Activated gamma-delta T cell treated with Interleukin-2 at 50 U/mL for 16 hours (primary cell): ENCODE data around the gene HNRNPC.

ENCODE experiments used
- DNase-seq: peaks from one replicate; pipeline ENCODE4 v3.0.0-alpha.2; 2020

Gene HNRNPC

DNA sequence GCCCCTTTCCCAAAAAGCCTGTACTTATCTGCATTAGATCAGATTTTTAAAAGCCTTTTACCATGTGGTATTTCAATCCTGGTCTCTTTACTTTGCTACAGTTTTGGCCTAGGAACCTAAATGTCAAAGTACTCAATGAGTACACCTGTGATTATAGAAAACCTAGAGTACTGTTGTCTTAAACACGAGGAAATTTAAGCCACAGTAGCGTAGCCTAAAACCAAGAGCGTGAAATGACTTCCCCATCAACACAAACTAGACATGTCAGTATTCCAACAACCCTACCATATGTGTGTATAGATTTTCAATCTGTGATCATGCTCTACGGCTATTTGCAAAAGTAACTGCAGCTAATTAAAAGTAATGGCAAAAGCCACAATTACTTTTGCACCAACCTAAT lies 60.7 kb downstream of the HNRNPC start:
- DNase-seq = no peak

DNA sequence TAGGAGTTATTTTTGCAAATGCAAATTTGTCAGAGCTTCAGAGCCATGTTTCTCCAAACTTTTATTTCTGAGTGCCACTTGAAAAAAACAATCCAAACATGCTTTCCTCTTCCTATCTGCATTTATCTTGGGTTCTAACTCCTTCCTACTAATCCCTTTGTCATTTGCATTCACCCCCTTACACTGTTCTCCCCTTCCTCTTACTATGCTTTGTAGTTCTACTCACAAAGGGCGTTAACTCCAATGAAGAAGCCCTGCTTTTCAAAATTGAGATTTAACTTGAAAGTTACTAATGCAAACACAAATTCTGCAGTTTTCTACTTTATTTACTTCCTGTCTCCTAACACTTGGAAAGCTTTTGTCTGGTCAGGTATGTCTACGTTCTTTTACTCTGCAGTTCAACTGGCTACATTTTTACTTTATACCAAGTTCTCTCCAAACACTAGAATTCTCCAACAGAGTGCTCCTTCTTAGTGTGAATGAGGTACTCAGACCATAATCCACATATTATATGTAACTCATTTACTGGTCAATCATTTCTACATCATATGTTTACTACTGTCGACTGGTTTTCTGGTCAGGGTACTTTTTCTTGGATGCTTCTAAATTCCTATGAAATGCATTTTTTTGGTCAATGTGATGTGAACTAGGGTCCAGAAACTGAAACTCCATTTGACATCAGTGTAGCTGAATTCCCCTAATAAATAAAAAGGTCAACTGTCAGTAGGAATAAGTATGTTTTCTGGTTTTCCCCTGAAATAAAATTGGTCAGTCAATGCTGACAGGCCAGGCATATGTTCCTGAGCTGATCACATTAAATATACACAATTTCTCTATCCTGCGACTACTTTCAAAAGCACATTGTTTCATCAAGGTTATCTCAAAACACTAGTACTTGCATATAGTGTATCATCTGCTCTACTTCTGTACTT lies 62.2 kb downstream of the HNRNPC start:
- DNase-seq = no peak

- DNase-seq = no peak
Measured at GRCh38 chr14:21205678-21206581, 63.3 kb downstream of the HNRNPC start.

DNA sequence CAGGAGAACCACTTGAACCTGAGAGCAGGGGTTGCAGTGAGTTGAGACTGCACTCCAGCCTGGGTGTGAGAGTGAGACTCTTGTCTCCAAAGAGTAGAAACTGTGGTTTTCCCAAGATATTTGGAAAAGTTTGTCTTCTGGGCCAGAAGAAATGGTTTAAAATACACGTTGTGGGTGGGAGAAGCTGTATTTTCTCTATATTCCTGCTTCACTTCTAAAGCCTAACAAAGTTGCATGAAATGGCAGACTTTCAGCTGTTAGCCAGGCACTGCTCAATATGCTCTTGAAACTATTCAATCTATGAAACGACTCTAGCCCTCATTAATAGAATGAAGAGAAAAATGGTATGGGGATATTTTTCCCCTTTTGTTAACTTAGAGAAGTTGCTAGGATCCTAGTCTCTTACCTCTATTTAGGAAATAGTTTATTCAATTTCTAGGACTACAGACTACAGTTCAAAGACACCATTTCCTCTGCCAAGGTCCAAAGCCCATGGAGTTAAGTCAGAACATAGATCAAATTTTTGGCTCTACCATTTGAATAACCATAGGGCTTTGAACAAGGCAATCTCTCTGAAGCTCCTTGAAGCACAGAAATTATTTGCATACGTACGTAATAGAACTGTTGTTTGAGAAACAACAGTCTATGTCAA lies 64.1 kb downstream of the HNRNPC start:
- no peak for DNase-seq

GRCh38 chr14:21204167-21205025 lies 64.8 kb downstream of the HNRNPC start:
- DNase-seq = no peak

DNA sequence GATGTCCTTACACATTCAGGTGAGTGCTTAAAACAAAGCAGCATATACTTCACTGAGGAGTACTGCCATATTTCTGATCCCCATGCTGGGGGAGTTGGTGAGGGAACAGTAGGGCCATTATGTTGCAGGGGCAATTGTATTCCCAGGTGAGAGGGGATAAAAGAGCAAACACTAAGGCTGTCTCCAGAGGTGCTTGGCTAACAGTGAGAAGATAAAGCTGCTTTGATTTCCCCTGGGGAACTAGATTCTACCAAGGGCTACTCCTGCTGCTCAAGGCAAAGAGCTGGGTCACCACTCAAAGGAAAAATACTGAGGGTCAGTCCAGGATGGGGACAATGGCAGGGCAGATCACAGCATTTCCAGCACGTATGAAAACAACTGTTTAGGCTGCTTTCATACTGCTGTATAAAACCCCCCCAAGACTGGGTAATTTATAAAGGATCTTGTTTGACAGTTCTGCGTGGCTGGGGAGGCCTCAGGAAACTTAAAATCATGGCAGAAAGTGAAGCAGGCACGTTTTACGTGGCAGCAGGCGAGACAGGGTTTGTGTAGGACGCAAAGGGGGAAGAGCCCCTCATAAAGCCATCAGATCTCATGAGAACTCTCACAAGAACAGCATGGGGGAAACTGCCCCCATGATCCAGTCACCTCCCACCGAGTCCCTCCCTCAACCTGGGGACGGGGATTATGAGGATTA lies 65.6 kb downstream of the HNRNPC start:
- DNase-seq = no peak

GRCh38 chr14:21202463-21203358 lies 66.5 kb downstream of the HNRNPC start:
- no peak for DNase-seq

DNA sequence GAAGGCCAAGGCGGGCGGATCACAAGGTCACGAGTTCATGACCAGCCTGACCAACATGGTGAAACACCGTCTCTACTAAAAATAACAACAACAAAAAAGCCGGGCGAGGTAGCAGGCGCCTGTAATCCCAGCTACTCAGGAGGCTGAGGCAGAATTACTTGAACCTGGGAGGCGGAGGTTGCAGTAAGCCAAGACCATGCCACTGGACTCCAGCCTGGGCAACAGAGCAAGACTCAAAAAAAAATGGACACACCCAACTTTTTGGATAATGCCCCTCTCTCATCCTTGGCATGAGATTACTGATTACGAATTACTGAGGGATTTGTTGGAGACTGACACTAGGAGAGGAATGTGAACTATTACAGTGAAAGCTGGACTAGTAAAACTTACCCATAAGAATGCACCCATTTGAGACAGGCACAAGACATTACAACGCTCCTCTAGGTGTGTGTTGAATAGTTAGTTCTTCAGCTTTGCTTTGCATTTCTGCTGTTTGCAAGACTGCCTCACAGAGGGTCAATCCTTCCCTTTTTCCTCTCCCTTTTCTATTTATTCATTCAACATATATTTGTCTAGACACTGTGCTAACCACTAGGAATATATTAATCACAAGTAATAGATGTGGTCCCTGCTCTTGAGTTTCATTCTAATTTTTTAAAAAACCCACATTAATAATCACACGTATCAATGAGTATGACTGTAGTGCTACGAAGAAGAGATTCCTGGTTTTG lies 67.3 kb downstream of the HNRNPC start:
- DNase-seq = no peak

- no peak for DNase-seq
Measured at GRCh38 chr14:21200752-21201461, 68.3 kb downstream of the HNRNPC start.

DNA sequence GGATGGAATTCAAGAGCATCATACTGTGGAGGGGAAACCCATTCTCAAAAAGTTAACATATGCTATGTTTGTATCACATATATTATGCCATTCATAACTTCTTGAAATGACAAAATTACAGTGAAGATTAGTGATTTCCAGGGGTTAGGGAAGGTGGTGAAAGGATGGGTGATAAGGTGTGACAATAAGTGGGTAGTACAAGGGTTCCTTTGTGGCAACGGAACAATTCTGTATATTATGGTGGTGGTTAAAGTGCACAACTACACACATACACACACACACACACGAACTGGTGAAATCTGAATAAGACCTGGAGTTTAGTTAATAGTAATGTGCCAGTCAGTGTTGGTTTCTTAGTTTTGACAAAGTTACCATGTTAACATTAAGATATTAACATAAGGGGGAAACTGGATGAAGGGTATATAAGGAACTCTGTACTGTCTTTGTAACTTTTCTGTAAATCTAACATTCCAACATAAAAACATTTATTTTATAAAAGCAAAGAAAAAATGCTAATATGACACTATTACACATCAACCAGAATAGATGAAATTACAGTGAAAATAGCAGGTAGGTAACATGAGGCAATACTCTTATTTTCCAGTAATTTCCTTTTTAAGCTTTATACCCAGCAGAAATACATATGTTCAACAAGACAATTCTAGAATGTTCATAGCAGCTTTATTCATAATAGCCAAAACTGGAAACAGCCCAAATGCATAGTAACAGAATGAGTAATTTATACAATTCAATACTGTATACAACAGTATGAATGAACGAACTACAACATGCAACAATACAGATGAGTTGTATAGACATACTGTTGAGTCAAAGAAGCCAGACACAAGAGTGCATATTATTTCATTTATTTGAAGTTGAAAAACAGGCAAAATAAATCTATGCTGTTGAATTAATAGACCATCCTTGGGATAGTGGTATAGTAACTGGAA lies 69.4 kb downstream of the HNRNPC start:
- DNase-seq = no peak

DNA sequence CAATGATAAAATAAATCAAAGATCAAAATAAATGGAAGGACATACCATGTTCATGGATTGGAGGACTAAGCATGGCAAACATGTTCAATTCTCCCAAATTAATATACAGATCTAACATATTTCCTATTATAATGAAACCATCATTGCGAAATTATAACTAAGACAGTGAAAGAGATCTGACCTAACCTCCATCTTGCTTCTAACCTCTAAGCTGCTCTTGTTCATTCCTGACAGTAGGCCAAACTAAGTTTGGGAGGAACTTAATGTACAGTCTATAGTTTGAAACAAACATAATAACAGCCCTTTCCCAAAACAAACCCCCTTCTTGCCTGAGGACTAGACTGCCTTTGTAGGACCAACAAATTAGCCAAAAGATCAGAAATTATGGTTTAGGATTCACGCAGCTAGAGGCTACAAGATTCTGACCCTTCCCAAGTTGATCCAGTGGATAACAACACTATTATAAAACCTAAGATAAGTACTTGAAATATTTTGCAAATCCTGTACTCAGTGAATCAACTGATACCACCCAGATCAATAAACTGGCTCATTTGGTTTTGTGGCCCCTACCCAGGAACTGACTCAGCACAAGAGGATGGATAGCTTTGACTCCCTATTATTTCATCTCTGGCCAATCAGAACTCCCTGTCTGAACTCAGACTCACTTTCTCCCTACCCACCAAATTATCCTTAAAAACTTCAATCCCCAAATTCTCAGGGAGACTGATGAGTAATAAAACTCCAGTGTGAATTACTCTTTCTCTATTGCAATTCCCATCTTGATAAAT lies 71.6 kb downstream of the HNRNPC start:
- no peak for DNase-seq

- no peak for DNase-seq
Measured at GRCh38 chr14:21194597-21194996, 74.6 kb downstream of the HNRNPC start.

- no peak for DNase-seq
Measured at GRCh38 chr14:21192875-21193535, 76.2 kb downstream of the HNRNPC start.

GRCh38 chr14:21192447-21192822 lies 76.8 kb downstream of the HNRNPC start:
- DNase-seq = no peak

DNA sequence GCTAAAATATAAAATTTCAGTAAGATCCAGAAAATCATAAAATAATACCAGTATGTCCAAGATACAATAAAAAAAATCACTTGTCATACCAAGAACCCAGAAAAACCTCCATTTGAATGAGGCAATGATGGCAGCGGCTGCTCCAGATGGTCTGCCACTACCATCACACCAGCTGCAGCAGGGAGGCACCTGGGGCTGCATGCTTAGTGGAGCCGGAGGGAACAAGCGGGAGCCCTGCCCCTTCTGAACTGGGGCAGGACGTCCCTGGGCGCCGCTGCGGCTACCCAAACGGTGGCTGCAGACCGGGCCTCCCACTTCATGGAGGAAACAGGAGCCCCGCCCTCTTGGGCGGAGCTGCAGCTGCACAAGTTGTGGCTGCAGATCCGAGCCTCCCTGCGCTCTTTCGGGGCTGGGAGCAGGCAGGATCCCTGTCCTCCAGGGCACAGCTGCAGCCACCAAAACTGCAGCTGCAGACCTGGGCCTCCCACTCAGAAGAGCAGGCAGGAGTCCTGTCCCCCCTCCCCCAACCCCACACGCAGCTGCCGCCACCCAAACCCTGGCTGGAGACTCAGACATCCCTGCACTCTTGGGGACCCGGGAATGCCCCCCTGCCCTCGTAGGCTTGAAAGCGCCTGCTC lies 77.3 kb downstream of the HNRNPC start:
- peak; percentile 68 for DNase-seq

DNA sequence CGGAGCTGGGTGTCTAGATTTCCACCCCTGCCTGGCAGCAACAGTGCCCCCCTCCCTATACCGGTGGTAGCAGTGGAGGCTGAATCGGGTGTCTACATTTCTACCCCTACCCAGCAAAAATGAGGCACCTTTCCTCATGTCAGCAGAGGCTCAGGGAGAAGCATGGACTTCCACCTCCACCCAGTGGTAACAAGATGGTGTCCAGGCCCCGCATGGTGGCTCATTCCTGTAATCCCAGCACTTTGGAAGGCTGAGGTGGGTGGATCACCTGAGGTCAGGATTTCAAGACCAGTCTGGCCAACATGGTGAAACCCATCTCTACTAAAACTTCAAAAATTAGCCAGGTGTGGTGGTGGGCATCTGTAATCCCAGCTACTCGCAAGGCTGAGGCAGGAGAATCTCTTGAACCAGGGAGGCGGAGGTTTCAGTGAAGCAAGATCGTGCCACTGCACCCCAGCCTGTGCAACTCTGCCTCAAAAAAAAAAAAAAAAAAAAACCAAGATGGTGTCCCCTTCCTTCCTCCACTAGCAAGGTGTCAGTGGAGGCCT lies 77.9 kb downstream of the HNRNPC start:
- no peak for DNase-seq
